GM19324 (cell line): ENCODE results near the gene LCE3A.
"Not testable (repeated sequence)": the region's sequence is repeated elsewhere in the genome, so short reads cannot be mapped to it uniquely, and the experiment has no call there.

ENCODE experiments used
- ATAC-seq: cut with Tn5 transposase; IDR thresholded peaks from one replicate; pipeline ENCODE4 v1.9.1; 2021; ENCODE audit warnings: mild to moderate bottlenecking, moderate library complexity; ENCODE audit not compliant: unreplicated experiment, low FRiP score

Gene LCE3A

GRCh38 chr1:152579526-152579925 is 43.4 kb downstream of the LCE3A start:
- not testable (repeated sequence) for ATAC-seq

- no peak for ATAC-seq
Observed at GRCh38 chr1:152577168-152577567, 45.7 kb downstream of the LCE3A start.
